MG63 (cell line): ENCODE results near the gene PTPRR. TPM values are rescaled to one million over a fixed set of nuclear protein-coding genes. Genes with fewer than 3 reads are reported as not detected.
A peak's percentile ranks its signal among the peaks of the same experiment; 100 is the strongest.

Experiments
- DNase-seq: peaks from one replicate; pipeline ENCODE4 v3.0.0-alpha.2; 2020
- H3K27me3 ChIP-seq: fragments of 250-450 bp; sonication (Bioruptor Pico); 2 replicates; pipeline ENCODE4 v1.5.1; 2020; ENCODE audit warnings: mild to moderate bottlenecking, moderate library complexity
- H3K36me3 ChIP-seq: fragments of 250-450 bp; sonication (Bioruptor Pico); 2 replicates; pipeline ENCODE4 v1.5.1; 2020; ENCODE audit warnings: mild to moderate bottlenecking, moderate library complexity
- H3K4me3 ChIP-seq: fragments of 250-450 bp; sonication (Bioruptor Pico); 2 replicates; pipeline ENCODE4 v1.5.1; 2020; ENCODE audit warnings: mild to moderate bottlenecking, moderate library complexity
- H3K9me3 ChIP-seq: fragments of 250-450 bp; sonication (Bioruptor Pico); 2 replicates; pipeline ENCODE4 v1.5.1; 2020; ENCODE audit warnings: mild to moderate bottlenecking, moderate library complexity
- total RNA-seq: library from RNA; depleted of rRNA; stranded (reverse); fragments of >200 nt; shearing (Covaris generic); gene quantifications from 2 replicates; pipeline ENCODE4 v1.2.3, GENCODE V29; 2014; ENCODE audit warnings: low replicate concordance

The PTPRR gene
- total RNA-seq, 1 experiment from 2014 or later = not detected

DNA sequence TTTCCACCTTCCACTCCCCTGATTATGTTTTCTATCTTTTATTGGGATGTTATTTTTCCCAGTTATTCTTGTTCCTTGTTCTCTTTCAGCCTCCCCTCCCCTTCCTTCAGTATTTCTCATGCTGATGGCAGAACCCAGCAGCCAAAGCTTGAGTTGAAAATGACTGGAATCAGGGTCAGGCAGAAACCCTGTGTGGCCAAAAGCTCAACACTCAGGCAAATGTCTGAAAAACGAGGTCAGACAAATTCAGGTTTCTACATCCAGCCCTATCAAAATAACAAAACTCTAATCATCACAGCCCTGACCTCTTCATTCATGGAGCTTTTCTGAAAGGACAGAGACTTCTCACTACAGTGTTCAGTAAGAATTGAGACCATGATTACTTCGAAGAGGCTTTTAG lies 134.6 kb downstream of the PTPRR start:
- DNase-seq = no peak
- Histone ChIP-seq H3K27me3 (no peaks in the 10 kb centered on the region), H3K9me3 (no peaks in the 10 kb centered on the region), H3K36me3 (no peaks in the 10 kb centered on the region), H3K4me3 (no peak overlapping the region)

DNA sequence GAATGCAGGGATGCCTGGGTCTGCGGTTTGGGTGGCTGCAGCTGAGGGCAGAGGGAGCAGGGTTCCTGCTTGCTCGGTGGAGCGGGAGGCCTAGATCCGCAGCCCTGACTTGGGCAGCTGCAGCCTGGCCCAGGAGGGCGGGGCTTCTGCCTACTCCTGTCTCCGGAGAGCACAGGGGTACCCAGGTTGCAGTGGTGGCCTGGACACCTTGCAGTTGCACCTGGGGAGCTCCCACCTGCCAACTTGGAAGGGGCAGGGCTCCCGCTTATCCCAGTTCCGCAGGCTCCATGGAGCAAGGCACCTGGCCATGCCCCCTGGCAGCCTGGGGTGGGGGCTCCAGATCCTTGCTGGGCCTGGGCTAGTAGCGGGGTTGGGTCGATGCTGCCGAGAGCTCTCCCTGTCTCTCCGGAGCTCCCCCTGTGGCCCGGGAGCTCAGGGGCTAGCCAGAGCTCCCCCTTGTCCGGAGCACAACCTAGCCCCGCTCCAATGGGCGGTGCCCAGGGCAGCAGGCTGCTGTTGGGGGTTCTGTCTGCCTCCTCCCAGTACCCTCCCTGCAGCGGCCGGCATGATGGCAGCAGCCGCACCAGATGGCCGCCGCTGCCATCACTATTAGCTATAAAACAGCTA lies 136.4 kb downstream of the PTPRR start:
- Histone ChIP-seq H3K36me3 (no peaks in the 10 kb centered on the region), H3K4me3 (no peak overlapping the region), H3K27me3 (no peaks in the 10 kb centered on the region), H3K9me3 (no peaks in the 10 kb centered on the region)
- no peak for DNase-seq

DNA sequence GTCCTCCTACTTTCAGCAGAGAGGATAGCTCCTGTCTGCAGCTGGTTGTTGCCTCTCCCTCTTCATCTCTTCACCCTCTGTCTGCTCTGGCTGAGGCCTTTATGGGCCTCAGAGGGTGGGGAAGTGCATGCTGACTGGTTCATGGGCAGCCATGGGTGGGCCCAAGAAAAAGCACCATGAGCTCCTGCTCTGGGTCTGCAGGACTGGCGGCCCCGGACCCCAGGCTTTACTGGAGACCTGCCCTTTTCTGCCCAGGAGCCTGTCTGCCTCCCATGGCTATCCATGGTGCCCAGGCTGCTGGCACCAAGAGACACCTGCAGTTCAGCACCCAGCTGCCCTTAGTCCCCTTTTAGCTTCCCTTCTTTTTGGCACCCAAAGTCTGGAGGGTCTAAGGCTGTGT lies 137.1 kb downstream of the PTPRR start:
- no peaks in the 10 kb centered on the region for H3K27me3 ChIP-seq
- no peak overlapping the region for H3K4me3 ChIP-seq
- DNase-seq = no peak
- no peaks in the 10 kb centered on the region for H3K36me3 ChIP-seq
- no peaks in the 10 kb centered on the region for H3K9me3 ChIP-seq

DNA sequence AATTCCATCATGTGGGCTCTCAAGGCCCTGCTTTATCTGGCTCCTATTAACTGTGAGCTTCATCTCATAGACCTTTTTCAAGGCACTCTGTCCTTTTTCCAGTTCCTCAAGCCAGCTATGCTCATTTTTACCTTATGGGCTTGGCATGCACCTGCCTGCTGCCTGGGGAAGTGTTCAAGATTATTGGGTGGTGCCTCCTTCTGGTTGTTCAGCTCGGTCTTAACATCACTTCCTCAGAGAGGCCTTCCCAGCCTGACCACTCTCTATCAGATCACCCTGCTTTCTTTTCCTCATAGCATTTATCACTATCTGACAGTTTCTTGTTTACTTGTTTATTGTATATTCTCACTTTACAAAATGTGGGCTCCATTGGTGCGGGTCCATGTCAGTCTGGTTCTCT lies 141.3 kb downstream of the PTPRR start:
- Histone ChIP-seq H3K36me3 (no peaks in the 10 kb centered on the region), H3K9me3 (no peaks in the 10 kb centered on the region), H3K4me3 (no peak overlapping the region), H3K27me3 (no peaks in the 10 kb centered on the region)
- DNase-seq = no peak

DNA sequence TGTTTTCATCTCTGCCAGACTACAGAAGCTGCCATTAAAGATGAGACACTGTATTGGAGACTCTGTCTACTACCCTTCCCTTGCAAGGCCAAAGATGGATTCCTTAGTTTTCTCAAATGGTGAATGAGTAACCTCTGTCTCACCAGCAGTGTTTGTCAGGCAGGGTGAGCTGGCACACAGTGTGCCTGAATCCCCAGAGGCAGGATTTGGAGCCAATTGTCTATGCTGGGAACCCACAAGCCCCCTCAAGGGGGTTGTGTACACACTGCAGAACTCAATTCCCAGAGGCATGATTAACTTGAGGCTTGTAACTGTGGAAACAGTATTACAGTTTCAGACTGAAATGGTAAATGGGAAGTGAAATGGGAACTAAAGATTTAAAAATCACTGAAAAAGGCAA lies 146.5 kb downstream of the PTPRR start:
- H3K27me3 ChIP-seq = no peaks in the 10 kb centered on the region
- DNase-seq = peak; percentile 69
- H3K9me3 ChIP-seq = no peaks in the 10 kb centered on the region

DNA sequence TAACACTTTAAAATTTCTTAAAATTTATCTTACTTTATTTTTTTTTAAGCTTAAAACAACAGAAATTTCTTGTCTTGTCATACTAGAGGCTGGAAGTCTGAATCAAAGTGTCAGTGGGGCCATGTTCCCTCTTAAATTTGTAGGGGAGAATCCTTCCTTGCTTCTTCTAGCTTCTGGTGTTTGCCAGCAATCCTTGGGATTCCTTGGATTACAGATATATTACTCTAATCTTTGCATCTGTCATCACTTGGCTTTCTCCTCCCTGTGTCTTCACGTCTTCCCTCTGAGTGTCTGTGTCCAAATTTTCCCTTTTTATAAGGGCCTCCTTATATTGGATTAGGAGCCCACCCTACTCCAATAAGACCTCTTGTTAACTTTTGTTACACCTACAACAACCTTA lies 147.7 kb downstream of the PTPRR start:
- H3K27me3 ChIP-seq = no peaks in the 10 kb centered on the region

More for the DNA sequence above, 146.5 kb downstream of the PTPRR start:
- no peak overlapping the region for H3K4me3 ChIP-seq
- no peaks in the 10 kb centered on the region for H3K36me3 ChIP-seq

DNA sequence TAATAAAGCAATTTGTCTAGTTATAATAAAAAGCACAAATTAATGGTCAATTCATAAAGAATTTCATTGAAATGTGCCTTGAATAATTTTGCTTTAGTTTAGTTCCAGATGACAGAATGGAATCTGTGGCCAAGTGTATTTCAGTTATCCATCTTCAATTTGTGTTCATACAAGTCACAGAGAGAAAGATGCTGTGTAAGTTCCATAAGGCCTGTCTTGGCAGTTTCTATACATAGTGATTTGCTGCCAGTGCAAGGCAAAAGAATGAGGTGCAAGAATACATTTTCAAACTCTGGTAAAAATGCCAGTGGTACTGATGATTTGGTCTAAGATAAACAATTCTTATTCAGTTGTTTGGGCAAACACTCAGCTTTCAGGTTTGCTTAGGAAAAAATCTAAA lies 149.0 kb downstream of the PTPRR start:
- no peaks in the 10 kb centered on the region for H3K27me3 ChIP-seq
- no peaks in the 10 kb centered on the region for H3K36me3 ChIP-seq
- H3K9me3 ChIP-seq = no peaks in the 10 kb centered on the region; the same call in 1 of the 2 replicates
- no peak overlapping the region for H3K4me3 ChIP-seq
- no peak for DNase-seq

More for the DNA sequence above, 147.7 kb downstream of the PTPRR start:
- Histone ChIP-seq H3K9me3 (no peaks in the 10 kb centered on the region), H3K36me3 (no peaks in the 10 kb centered on the region), H3K4me3 (no peak overlapping the region)
- DNase-seq = no peak

DNA sequence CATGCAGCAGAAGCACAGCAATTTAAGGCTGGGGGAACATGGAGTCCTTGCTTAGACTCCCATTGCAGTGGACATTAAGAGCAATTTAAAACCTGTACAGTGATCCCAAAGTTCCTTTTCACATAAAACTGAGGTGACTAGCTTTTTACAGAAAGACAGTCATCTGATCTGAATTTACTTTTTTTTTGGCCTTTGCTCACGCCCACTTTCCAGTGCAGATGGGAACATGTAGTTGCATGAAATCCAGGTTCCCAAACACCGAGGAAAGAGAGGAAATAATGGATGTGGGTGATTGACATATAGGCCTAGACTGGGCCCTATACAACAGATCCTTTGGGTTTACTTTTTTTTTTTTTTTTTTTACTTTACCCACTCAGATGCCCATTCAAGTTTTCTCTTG lies 156.9 kb downstream of the PTPRR start:
- Histone ChIP-seq H3K36me3 (no peaks in the 10 kb centered on the region), H3K4me3 (no peak overlapping the region), H3K9me3 (no peaks in the 10 kb centered on the region; the same call in 1 of the 2 replicates), H3K27me3 (no peaks in the 10 kb centered on the region)
- no peak for DNase-seq

DNA sequence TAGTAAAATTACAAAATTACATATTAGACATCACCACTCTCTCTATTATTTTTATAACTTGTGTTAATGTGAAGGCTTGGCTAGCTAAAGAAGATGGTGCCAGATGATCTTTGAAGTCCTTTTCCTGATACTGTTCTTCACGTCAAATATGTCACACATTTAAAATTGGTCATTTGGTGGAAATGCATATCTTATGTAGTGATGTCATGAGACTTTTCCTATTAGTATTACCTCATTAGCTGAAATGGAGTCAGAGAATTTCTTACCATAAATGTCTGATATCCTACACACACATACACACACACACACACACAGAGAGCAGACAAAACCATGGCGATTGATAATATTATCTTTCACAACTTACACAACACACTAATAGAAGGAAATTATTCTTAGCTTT lies 158.5 kb downstream of the PTPRR start:
- no peaks in the 10 kb centered on the region; the same call in 1 of the 2 replicates for H3K9me3 ChIP-seq
- no peaks in the 10 kb centered on the region for H3K36me3 ChIP-seq
- DNase-seq = no peak
- no peak overlapping the region for H3K4me3 ChIP-seq
- no peaks in the 10 kb centered on the region for H3K27me3 ChIP-seq

DNA sequence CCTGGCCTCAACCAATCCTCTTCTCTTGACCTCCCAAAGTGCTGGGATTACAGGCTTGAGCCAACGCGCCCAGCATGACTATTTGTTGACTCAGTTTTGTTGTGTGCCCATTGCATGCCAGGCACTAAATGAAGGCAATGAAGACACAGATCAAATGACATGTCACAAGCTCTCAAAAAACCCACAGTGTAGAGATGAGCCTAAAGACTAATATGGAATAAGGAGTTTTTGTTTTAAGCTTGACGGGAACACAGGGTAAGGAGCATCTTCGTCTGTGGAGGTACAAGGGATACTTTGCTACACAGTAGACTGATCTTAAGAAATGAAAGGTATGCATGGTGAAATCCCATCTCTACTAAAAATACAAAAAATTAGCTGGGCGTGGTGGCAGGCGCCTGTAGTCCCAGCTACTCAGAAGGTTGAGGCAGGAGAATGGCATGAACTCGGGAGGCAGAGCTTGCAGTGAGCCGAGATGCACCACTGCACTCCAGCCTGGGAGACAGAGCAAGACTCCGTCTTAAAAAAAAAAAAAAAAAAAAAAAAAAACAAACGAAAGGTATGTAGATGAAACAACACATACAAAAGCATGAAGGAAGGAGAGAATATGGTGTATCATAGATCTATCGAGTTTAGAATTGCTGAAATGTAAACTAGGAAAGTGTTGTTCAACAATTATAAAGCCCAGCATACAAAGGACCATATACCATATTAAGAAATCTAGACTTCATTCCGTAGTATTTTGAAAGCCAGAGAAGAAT lies 161.2 kb downstream of the PTPRR start:
- DNase-seq = no peak
- Histone ChIP-seq H3K9me3 (no peaks in the 10 kb centered on the region), H3K4me3 (no peak overlapping the region), H3K36me3 (no peaks in the 10 kb centered on the region), H3K27me3 (no peaks in the 10 kb centered on the region)

DNA sequence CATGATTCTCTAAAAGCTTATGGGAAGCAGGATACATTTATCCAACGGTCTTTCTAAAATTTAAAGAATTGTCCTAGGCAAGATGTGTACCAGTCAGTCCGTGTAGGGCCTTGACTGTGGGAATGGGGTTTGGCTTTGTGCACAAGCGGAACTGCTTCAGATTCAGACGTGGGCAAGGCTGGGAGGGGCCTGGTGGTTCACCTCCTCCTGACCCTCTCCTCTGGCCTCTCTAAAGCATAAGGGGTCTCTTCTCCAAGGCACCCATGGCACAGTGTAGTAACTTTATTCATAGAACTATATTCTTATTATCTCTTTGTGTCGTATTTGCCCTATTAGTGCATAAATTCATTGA lies 162.1 kb downstream of the PTPRR start:
- Histone ChIP-seq H3K9me3 (no peaks in the 10 kb centered on the region), H3K27me3 (no peaks in the 10 kb centered on the region), H3K36me3 (no peaks in the 10 kb centered on the region), H3K4me3 (no peak overlapping the region)
- DNase-seq = no peak

DNA sequence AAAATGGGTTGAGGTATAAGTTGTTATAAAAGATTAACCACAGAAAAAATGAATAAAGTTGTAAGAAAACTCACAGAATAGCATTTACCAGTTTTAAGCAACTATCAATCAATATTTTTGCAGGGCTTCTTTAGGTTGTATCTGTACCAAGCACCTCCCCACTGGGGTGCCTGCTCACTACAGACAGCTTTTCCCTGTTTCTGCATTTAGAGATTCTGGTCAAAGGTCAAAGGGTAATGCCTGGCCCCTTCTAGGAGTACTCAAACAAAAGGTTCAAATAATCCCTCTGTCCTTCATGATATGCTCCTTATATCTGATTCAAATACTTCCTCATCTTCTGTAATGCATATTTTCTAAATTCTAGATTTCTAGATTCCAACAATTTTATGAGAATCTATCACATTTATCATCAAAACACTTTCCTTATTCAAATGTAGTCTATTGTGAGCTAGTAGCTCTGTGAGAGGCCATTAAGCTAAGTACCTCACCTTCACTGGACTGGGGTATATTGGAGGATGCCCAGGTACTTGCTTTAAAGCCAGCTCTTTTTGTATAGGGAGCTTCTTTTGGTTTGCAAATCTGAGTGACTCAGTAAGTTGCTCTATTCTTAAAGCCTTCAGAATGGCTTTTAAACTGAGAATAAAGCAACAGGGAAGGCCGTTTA lies 162.6 kb downstream of the PTPRR start:
- H3K4me3 ChIP-seq = no peak overlapping the region

DNA sequence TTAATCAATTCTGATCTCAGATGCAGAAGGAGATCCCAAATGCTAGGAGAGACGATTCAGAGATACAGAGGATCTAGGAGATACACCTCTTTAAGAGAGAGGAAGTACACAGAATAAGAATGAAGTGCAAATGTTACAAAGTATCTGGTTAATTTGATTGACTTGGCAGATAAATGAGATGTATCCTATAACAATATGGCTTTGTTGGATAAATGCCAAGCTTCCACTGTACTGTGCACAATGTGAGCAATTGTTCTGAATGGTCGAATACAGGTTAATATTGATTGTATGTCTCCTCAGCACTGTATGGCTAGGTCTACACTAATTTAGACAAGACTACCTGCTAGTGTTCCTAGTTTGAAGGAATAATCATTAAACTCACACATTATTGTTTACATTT lies 163.7 kb downstream of the PTPRR start:
- no peak for DNase-seq
- no peaks in the 10 kb centered on the region for H3K36me3 ChIP-seq
- no peaks in the 10 kb centered on the region for H3K9me3 ChIP-seq
- no peak overlapping the region for H3K4me3 ChIP-seq
- H3K27me3 ChIP-seq = no peaks in the 10 kb centered on the region

More for the DNA sequence above, 162.6 kb downstream of the PTPRR start:
- Histone ChIP-seq H3K27me3 (no peaks in the 10 kb centered on the region), H3K36me3 (no peaks in the 10 kb centered on the region), H3K9me3 (no peaks in the 10 kb centered on the region)
- no peak for DNase-seq

DNA sequence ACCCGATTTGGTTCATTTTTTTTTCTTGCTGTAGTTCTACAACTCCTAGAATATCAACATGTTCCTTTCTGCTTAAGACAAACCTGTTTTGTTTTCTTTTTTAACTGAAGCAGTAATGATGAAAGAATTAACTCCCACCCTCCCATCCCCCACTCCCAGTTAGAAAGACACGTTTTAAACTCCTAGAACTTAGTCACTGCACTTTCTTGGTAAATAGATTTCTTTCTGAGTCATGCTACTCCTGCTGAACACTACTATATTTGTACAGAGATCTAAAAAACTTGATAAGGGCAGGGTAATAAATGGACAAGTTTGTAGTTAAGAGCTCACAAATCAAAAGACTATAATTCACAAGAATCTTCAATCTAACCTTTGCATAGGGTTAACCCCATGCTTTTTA lies 164.4 kb downstream of the PTPRR start:
- Histone ChIP-seq H3K4me3 (no peak overlapping the region), H3K9me3 (no peaks in the 10 kb centered on the region), H3K36me3 (no peaks in the 10 kb centered on the region), H3K27me3 (no peaks in the 10 kb centered on the region)
- no peak for DNase-seq

DNA sequence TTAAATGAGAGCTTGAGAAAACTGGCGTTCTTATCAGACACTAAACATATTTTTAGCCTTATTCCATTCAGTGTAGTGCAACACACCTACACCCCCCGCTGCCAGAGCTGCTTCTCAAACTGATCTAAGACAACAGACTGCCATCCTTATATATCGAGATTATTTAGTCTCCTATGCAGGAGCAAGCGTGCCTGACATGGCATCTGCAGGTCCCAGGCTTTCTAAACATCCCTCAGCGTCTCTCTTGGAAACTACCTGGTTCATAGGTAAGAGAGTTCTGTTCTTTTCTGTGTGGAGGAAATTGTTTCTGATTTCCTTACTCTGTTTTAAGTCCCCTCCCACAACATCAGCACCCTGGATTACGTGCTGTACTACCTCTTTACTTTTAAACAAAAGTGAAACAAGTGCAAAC lies 166.2 kb downstream of the PTPRR start:
- H3K4me3 ChIP-seq = peak overlapping the region; percentile 30
- DNase-seq = no peak
- no peaks in the 10 kb centered on the region for H3K27me3 ChIP-seq
- no peaks in the 10 kb centered on the region for H3K9me3 ChIP-seq
- no peaks in the 10 kb centered on the region for H3K36me3 ChIP-seq

DNA sequence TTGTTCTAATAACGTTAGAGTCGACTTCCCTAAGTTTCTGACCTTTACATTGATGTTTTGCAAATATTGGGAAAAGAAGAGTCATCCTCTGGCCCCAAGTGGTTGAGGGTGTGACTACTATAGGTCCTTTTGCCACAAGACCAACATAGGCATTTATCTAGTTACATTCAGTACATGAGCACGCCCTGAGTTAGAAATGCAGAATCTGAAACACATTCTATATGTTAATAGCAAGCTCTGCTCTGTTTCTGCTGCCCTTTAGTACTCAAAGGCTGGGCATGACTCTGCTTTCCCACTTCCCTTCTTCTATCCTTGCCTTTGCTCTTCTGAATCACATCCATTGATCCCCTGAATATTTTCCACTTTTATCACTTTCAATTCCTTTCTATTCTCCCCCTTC lies 168.2 kb downstream of the PTPRR start:
- Histone ChIP-seq H3K27me3 (no peaks in the 10 kb centered on the region), H3K36me3 (no peaks in the 10 kb centered on the region), H3K9me3 (no peaks in the 10 kb centered on the region), H3K4me3 (no peak overlapping the region)
- DNase-seq = no peak

DNA sequence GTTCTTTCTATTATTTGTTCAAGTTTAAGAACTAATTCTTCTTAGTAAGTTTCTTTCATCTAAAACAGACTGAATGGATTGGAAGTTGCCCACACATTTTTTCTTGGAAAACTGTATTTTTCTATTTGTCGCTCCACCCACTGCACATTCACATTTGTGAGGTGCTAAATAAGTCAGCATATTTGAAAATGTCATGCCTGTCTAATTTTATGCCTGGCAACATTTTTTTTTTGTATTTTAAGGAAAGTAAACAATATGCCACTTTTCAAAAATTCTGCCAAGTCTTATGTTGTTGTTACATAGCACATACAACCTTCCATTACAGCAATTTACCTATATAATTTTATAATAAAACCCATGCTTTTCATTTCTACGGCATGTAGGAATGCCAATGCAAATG lies 170.6 kb downstream of the PTPRR start:
- no peaks in the 10 kb centered on the region for H3K9me3 ChIP-seq
- no peaks in the 10 kb centered on the region for H3K27me3 ChIP-seq
- no peaks in the 10 kb centered on the region for H3K36me3 ChIP-seq
- no peak overlapping the region for H3K4me3 ChIP-seq
- no peak for DNase-seq

DNA sequence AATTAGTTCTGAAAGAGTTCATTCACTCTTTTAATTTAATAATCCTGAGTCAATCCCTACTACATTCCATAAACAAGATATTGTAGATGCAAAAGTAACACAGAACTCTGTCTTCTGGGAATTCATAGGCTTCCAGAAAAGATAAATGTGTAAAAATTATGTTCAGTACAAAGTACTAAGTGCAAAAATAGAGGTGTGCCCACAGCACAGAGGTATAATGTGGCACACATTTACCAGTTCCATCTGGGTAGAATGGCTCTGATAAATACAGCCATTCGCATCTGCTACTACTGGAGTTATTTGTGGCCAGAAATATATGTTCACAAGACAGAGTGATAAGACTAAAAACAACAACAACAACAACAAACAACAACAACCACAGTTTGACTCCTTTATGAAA lies 171.7 kb downstream of the PTPRR start:
- no peaks in the 10 kb centered on the region for H3K27me3 ChIP-seq
- H3K4me3 ChIP-seq = no peak overlapping the region
- H3K36me3 ChIP-seq = no peaks in the 10 kb centered on the region
- no peaks in the 10 kb centered on the region for H3K9me3 ChIP-seq
- DNase-seq = no peak
